ENCODE data around the gene ZMIZ1. TPM values are rescaled to one million over a fixed set of nuclear protein-coding genes. Genes with fewer than 3 reads are reported as not detected.
A peak's percentile ranks its signal among the peaks of the same experiment; 100 is the strongest.

The ZMIZ1 gene
- polyA plus RNA-seq, 2 of the 4 experiments (the other 2 are of a cell fraction): 8.1 to 30.3 TPM

- TF ChIP-seq TP53 (CRISPR knock-in tag; IDR thresholded peaks at IDR 0.05): no peak
- TF ChIP-seq POLR2A (IDR thresholded peaks at IDR 0.05; ENCODE audit: low read length): peak; percentile 89
- peak; percentile 70 for TF ChIP-seq E2F6 (IDR thresholded peaks at IDR 0.05; ENCODE audit: borderline replicate concordance, low read depth)
- TF ChIP-seq BCL3 (IDR thresholded peaks at IDR 0.05): peak; percentile 88
- peak; percentile 63 to 88; a peak in 4 of 5 replicates for TF ChIP-seq JUN (IDR thresholded peaks at IDR 0.05)
- no peak for TF ChIP-seq FOSB (CRISPR knock-in tag; IDR thresholded peaks at IDR 0.05)
- TF ChIP-seq RARB (CRISPR knock-in tag; IDR thresholded peaks at IDR 0.05): no peak
- TF ChIP-seq SMC3 (IDR thresholded peaks at IDR 0.05): peak; percentile 70
- TF ChIP-seq NFE2L2 (conservative IDR thresholded peaks at IDR 0.05; ENCODE audit: low read length): no peak
- peak; percentile 15; the same call in 1 of the 2 replicates for TF ChIP-seq NPAS2 (CRISPR knock-in tag; IDR thresholded peaks at IDR 0.05; ENCODE audit: borderline replicate concordance)
- peak; percentile 50 to 70; a peak in 4 of 5 replicates for TF ChIP-seq RAD21 (conservative IDR thresholded peaks at IDR 0.05 in 1 of 2, IDR thresholded peaks at IDR 0.05 in 1 of 2)
- TF ChIP-seq MAZ (IDR thresholded peaks at IDR 0.05; ENCODE audit: borderline replicate concordance, low read depth, low read length): 0 out of 2 replicates have a peak, but pooled peaks have one; percentile 71
- TF ChIP-seq PHF8 (IDR thresholded peaks at IDR 0.05; ENCODE audit: borderline replicate concordance, low read depth): peak; percentile 79
- peak; percentile 88 for TF ChIP-seq CTCF (IDR thresholded peaks at IDR 0.05)
- 1% methylated on average over 47 of the region's 77 CpGs for WGBS (ENCODE audit: missing lambda C conversion rate)
- ChIA-PET CTCF (interaction anchor here (0.8 to 3.3 kb wide), 16 partner anchors 11 to 151 kb away, joined by 3 to 37 read pairs (median 4); no protein-coding TSS in a partner anchor), POLR2A (no interaction called here)
- H3K4me2 ChIP-seq: peak within 1 kb of the TSS; percentile 99
- H3K9me3 ChIP-seq: no peaks in the 10 kb centered on the region
- ATAC-seq (peak; percentile 86 to 90), DNase-seq (ENCODE audit: low read depth in 1 of 2, low spot score in 1 of 2) (peak; percentile 74 to 91), FAIRE-seq (no peak)
- H3K4me1 ChIP-seq: peaks cover 18% of the 10 kb centered on the region
- peak within 1 kb of the TSS; percentile 84 for H3K4me3 ChIP-seq
- peak within 1 kb of the TSS; percentile 89 to 97 for H3K27ac ChIP-seq
These were observed 278.6 kb downstream of the ZMIZ1 start, which contains the start of gene PPIF for GRCh38 chr10:79347226-79347893. Gene PPIF, plus strand, starts transcription at chr10:79347469. Its CDS starts 80 bp downstream, at chr10:79347549.

GRCh38 chr10:79347894-79348639, 279.3 kb downstream of the ZMIZ1 start:
- Histone ChIP-seq H3K4me3 (peak overlapping the region; percentile 84), H3K4me1 (peaks cover 18% of the 10 kb centered on the region), H3K4me2 (peak overlapping the region; percentile 99), H3K27ac (peak overlapping the region; percentile 89 to 97), H3K9me3 (no peaks in the 10 kb centered on the region)
- FAIRE-seq: no peak
- peak; percentile 63 to 70 for ATAC-seq
- DNase-seq (ENCODE audit: low read depth in 1 of 2, low spot score in 1 of 2): peak; percentile 44 to 62
- 4% methylated on average over 17 of the region's 34 CpGs for WGBS (ENCODE audit: missing lambda C conversion rate)
- POLR2A ChIA-PET: interaction anchor here (0.6 kb wide), 1 partner anchor 19 kb away, joined by 3 read pairs; no protein-coding TSS in a partner anchor
- CTCF ChIA-PET: interaction anchor here (0.6 to 2.7 kb wide), 11 partner anchors 11 to 1293 kb away, joined by 3 to 14 read pairs (median 4); no protein-coding TSS in a partner anchor
- TF ChIP-seq MYC (IDR thresholded peaks at IDR 0.05; ENCODE audit: borderline replicate concordance, low read length) (no peak), NPAS2 (CRISPR knock-in tag; IDR thresholded peaks at IDR 0.05; ENCODE audit: borderline replicate concordance) (no peak), MAX (IDR thresholded peaks at IDR 0.05) (peak; percentile 92), PHF8 (IDR thresholded peaks at IDR 0.05; ENCODE audit: borderline replicate concordance, low read depth) (no peak), CBX2 (IDR thresholded peaks at IDR 0.05; ENCODE audit: borderline replicate concordance, low read depth) (no peak), USF2 (IDR thresholded peaks at IDR 0.05) (peak; percentile 62), HMGXB4 (CRISPR knock-in tag; IDR thresholded peaks at IDR 0.05; ENCODE audit: borderline replicate concordance) (peak; percentile 67; the same call in 1 of the 2 replicates), JUN (IDR thresholded peaks at IDR 0.05) (peak in 1 of 2 experiments; percentile 3; a peak in 1 of 5 replicates), RNF2 (IDR thresholded peaks at IDR 0.05; ENCODE audit: borderline replicate concordance, low read depth) (0 out of 2 replicates have a peak, but pooled peaks have one; percentile 19), CEBPB (IDR thresholded peaks at IDR 0.05) (peak; percentile 48 to 84; a peak in 3 of 4 replicates), POLR2A (IDR thresholded peaks at IDR 0.05; ENCODE audit: low read length) (no peak), E2F6 (IDR thresholded peaks at IDR 0.05; ENCODE audit: borderline replicate concordance, low read depth) (peak; percentile 89; the same call in 1 of the 2 replicates), ATOH8 (CRISPR knock-in tag; IDR thresholded peaks at IDR 0.05; ENCODE audit: low read depth) (0 out of 2 replicates have a peak, but pooled peaks have one; percentile 46), BHLHE40 (IDR thresholded peaks at IDR 0.05; ENCODE audit: low read depth, low read length) (no peak)
